WERI-Rb-1 (cell line): ENCODE data around the gene HUS1.

Experiments used
- DNase-seq: peaks from one replicate; pipeline ENCODE4 v3.0.0-alpha.2; 2020
- H3K27ac ChIP-seq: fragments of 250-450 bp; sonication (Bioruptor Pico); 2 replicates; pipeline ENCODE4 v1.5.1; 2020; ENCODE audit warnings: mild to moderate bottlenecking, moderate library complexity
- H3K27me3 ChIP-seq: fragments of 250-450 bp; sonication (Bioruptor Pico); 2 replicates; pipeline ENCODE4 v1.5.1; 2021; ENCODE audit warnings: mild to moderate bottlenecking, low read depth, moderate library complexity; ENCODE audit not compliant: insufficient read depth, severe bottlenecking
- H3K36me3 ChIP-seq: fragments of 250-450 bp; sonication (Bioruptor Pico); 2 replicates; pipeline ENCODE4 v1.5.1; 2020; ENCODE audit warnings: mild to moderate bottlenecking, moderate library complexity
- H3K4me3 ChIP-seq: 2 replicates; pipeline ENCODE4 v1.5.1; 2011; ENCODE audit warnings: low read depth, mild to moderate bottlenecking, control low read depth, low read length
- H3K9me3 ChIP-seq: fragments of 250-450 bp; sonication (Bioruptor Pico); 2 replicates; pipeline ENCODE4 v1.5.1; 2021; ENCODE audit warnings: mild to moderate bottlenecking, moderate library complexity; ENCODE audit not compliant: severe bottlenecking
- CTCF ChIP-seq: IDR thresholded peaks from 2 replicates; pipeline ENCODE4 v1.5.1; 2011; ENCODE audit warnings: low read depth, mild to moderate bottlenecking, control low read depth, inconsistent platforms, low read length

Gene HUS1

GRCh38 chr7:47962262-47962661 is 17.2 kb downstream of the HUS1 start:
- no peaks in the 10 kb centered on the region for H3K9me3 ChIP-seq
- no peak overlapping the region for H3K27ac ChIP-seq
- H3K4me3 ChIP-seq = no peak overlapping the region
- TF ChIP-seq CTCF = no peak
- no peaks in the 10 kb centered on the region for H3K27me3 ChIP-seq
- no peak for DNase-seq
- peaks cover 62% of the 10 kb centered on the region for H3K36me3 ChIP-seq

- H3K4me3 ChIP-seq = no peak overlapping the region
- H3K27me3 ChIP-seq = no peaks in the 10 kb centered on the region
- TF ChIP-seq CTCF = no peak
- no peaks in the 10 kb centered on the region for H3K9me3 ChIP-seq
- no peak overlapping the region for H3K27ac ChIP-seq
- no peak for DNase-seq
- H3K36me3 ChIP-seq = peaks cover 38% of the 10 kb centered on the region
Measured at GRCh38 chr7:47957156-47957555, 22.3 kb downstream of the HUS1 start.

- DNase-seq = no peak
- Histone ChIP-seq H3K9me3 (no peaks in the 10 kb centered on the region), H3K27ac (no peak overlapping the region), H3K4me3 (no peak overlapping the region), H3K27me3 (no peaks in the 10 kb centered on the region), H3K36me3 (peaks cover 29% of the 10 kb centered on the region)
- no peak for TF ChIP-seq CTCF
Measured at GRCh38 chr7:47956220-47956619, 23.2 kb downstream of the HUS1 start.

- Histone ChIP-seq H3K27ac (no peak overlapping the region), H3K9me3 (no peaks in the 10 kb centered on the region), H3K27me3 (no peaks in the 10 kb centered on the region), H3K4me3 (no peak overlapping the region), H3K36me3 (peaks cover 22% of the 10 kb centered on the region)
- DNase-seq = no peak
- no peak for TF ChIP-seq CTCF
Measured at GRCh38 chr7:47954231-47954911, 25.0 kb downstream of the HUS1 start.

- no peak for DNase-seq
- Histone ChIP-seq H3K36me3 (peaks cover 22% of the 10 kb centered on the region), H3K27ac (no peak overlapping the region), H3K27me3 (no peaks in the 10 kb centered on the region), H3K9me3 (no peaks in the 10 kb centered on the region), H3K4me3 (no peak overlapping the region)
- TF ChIP-seq CTCF = no peak
Measured at GRCh38 chr7:47953822-47954221, 25.6 kb downstream of the HUS1 start.

GRCh38 chr7:47952224-47952623 is 27.2 kb downstream of the HUS1 start:
- Histone ChIP-seq H3K36me3 (peaks cover 21% of the 10 kb centered on the region), H3K27me3 (no peaks in the 10 kb centered on the region), H3K4me3 (no peak overlapping the region), H3K9me3 (no peaks in the 10 kb centered on the region), H3K27ac (no peak overlapping the region)
- no peak for TF ChIP-seq CTCF
- no peak for DNase-seq
